ENCODE results near the gene MST1.

The MST1 gene

GRCh38 chr3:49717959-49718857 lies 28.9 kb upstream of the MST1 start:
- ATAC-seq: no peak

GRCh38 chr3:49717211-49717958 lies 28.1 kb upstream of the MST1 start:
- ATAC-seq: no peak

- no peak for ATAC-seq
Measured at GRCh38 chr3:49716691-49717210, 27.5 kb upstream of the MST1 start.

GRCh38 chr3:49716169-49716568 lies 26.9 kb upstream of the MST1 start:
- no peak for ATAC-seq

GRCh38 chr3:49715611-49716121 lies 26.4 kb upstream of the MST1 start:
- ATAC-seq: no peak

GRCh38 chr3:49714728-49715550 lies 25.7 kb upstream of the MST1 start:
- no peak for ATAC-seq

GRCh38 chr3:49713336-49714105 lies 24.2 kb upstream of the MST1 start:
- ATAC-seq: no peak

DNA sequence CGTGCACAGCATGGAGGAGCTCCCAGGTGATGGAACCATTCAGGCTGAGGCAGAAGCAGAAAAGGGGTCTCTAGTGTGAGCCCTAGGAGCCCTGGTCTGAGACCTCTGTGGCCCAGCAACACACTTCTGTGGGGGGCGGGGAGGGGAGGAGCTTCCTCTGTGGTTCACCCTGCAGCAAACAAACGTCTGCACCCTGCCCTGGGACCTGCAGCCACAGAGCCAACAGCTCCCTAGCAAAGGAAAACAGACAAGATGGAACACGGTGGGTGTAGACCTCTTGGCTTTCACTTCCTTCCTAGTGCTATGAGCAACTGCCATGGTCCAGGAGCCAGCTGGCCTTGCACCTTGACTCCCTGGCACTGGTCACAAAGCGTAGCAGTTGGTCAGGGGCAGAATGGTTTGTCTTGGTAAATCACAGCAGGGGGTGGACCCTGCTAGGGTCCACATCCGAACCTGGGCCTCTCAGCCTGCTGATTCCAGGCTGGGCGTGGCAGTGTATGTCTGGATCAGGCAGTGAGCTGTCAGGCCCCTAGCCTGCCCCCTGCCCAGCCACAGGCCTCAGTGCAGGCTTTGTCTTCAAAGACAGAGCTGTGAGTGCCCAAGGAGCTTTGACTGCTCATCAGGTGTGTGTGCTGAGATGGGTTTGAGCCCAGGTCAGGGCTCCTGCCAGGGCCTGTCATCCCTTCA lies 23.5 kb upstream of the MST1 start:
- ATAC-seq: no peak

GRCh38 chr3:49712166-49712565 lies 22.9 kb upstream of the MST1 start:
- ATAC-seq: no peak

GRCh38 chr3:49711489-49711888 lies 22.2 kb upstream of the MST1 start:
- ATAC-seq: no peak

- ATAC-seq: no peak
Measured at GRCh38 chr3:49709852-49710251, 20.6 kb upstream of the MST1 start.

DNA sequence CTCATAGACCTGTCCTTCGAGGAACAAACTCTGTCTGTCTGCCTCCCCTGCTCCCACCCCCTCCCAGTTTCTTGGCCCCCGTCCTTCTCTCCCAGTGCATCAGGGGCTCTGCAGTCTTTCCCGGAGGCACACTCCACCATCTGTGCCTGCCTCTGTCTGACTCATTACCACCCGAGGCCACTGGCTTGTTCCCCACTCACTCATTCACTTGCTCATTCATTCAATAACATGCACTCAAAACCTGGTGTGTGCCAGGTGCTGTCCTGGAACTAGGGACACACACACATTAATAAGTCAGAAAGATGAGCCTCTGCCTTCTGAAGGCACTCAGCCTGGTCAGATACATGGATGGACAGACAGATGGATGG lies 17.8 kb upstream of the MST1 start:
- no peak for ATAC-seq

DNA sequence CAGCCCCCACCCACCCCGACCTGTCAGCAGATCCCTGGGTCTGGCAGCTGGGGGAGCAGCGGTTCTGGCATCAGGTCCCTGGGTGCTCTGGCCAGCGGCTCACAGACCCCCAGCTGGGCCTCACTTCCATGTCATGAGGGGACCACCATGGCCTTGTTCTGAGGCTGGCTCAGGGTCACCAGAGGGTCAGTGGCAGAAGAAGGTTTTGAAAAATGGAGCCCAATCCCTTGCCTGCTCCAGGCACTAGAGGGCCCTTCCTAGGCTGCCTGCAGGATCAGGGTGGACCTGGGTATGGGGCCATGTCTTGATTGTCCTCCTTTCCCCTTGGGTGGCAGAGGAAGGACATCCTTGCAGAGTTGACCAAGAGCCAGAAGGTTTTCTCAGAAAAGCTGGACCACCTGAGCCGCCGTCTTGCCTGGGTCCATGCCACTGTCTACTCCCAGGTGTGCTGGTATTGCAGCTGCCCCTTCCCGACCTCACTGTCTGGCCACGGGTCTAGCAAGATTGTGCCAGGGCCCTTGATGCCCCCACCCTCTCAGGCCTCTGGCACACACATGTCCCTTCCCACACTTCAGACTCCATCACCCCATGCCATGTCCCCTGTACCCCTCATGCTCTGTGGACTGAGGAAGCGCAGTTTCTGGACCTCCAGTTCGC lies 17.3 kb upstream of the MST1 start:
- ATAC-seq: no peak

DNA sequence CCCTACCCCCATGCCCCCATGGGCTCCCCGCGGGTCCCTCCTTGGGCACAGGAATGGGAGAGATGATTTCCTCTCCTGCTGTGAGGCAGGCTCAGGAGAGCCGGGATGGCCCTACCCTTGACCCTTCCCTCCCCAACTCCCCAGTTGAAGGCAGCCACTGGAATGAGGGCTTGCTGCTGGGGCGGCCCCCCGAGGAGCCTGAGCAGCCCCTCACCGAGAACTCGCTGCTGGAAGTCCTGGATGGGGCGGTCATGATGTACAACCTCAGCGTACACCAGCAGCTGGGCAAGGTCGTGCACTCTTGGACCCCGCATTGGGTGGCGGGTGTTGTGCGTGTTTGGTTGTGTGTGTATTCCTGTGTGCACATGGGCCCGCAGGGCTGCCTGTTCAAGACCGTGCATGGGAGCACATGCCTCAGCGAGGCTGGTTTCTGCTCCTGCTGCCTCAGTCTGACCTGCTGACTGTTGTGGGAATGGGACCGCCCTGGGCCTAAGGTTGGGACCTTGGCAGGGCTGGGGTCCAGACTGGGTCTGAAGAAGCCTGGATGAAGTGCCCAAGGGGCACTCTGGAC lies 16.2 kb upstream of the MST1 start:
- ATAC-seq: no peak

- no peak for ATAC-seq
Measured at GRCh38 chr3:49704629-49705028, 15.4 kb upstream of the MST1 start.

DNA sequence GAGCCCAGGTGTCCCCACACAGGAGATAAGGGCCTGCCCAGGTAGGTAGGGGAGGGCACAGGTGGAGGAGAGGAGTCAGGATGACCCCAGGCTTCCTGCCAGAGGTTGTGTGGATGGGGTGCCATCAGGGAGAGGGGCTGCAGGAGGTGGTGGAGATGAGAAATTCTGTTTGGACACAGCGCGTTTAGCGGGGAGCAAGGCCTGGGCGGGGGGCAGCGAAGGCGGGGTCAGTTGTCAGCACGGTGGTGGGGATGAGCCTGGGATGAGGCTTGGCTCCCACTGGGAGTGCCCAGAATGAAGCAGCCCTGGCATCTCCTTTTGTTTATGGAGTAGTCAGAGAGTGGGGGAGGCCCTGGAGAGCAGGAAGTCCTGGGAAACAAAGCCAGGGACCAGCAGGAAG lies 14.7 kb upstream of the MST1 start:
- ATAC-seq: no peak

- ATAC-seq: peak; percentile 93 to 98
Measured at GRCh38 chr3:49703443-49703927, 14.2 kb upstream of the MST1 start.

DNA sequence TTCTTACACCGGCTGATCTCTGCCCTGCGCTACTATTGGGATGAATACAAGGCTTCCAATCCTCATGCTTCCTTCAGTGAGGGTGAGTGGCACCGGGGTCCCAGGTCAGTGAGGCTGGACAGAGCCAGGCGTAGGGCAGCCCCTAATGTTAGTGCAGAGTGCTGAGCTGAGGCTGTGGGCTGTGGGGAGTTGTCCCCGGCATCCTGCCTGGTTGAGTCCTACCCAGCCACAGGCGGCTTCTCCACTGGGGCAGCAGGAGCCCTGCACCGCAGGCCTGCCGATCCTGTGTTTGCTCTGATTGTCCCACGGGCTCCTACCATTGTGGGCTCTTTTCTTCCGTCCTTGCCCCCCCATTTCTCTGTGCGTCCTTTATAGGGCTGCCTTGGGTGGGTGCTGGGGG lies 13.4 kb upstream of the MST1 start:
- no peak for ATAC-seq

- no peak for ATAC-seq
Measured at GRCh38 chr3:49701388-49702077, 12.3 kb upstream of the MST1 start.
